ENCODE measurements around the gene NLRP4.

DNA sequence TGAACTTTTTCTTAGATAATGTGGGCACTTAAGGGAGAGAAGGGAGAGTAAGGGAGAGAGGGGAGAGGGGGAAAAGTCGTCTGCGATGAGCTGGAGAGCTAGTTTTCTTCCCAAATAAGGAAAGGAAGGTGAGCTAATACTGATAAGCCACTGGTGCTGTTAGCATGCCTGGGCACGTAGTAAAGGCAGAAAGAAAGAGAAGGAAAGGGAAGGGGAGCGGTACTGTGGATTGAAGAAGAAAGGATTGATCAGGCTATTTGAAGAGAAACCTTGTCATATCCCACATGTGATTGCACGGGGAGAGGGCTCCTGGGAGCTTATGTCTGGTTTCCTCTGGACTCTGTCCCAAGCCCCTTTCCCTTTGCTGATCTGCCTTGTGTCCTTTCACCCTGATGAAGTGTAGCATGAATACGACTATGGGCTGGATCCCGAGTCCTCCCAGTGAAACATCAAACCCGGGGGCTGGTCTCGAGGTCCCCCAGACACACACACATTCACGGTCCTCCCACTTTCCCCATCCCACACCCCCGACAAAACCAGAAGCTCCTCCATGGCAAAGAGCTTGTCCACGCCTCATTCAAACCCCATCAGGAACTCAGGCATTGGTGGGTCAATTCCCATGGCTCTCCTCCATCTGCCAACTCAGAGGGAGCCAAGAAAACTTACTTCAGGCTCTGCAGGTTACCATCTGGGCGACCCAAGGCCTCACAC lies 65.2 kb downstream of the NLRP4 start:
- no peak for TF ChIP-seq CTBP2 (IDR thresholded peaks at IDR 0.05; ENCODE audit: borderline replicate concordance, insufficient read depth, insufficient read length, low read length)
- TF ChIP-seq EP300 (IDR thresholded peaks at IDR 0.05; ENCODE audit: borderline replicate concordance in 1 of 2, low read depth in 2 of 2, low read length in 2 of 2): no peak
- no peak for TF ChIP-seq SIN3A (conservative IDR thresholded peaks at IDR 0.05 in 1 of 2, IDR thresholded peaks at IDR 0.05 in 1 of 2; ENCODE audit: low read depth in 1 of 2, low read length in 2 of 2)
- TF ChIP-seq JUN (IDR thresholded peaks at IDR 0.05; ENCODE audit: low read depth, low read length): no peak
- TF ChIP-seq POLR2AphosphoS5 (IDR thresholded peaks at IDR 0.05; ENCODE audit: low read depth, low read length): no peak
- no peak for TF ChIP-seq POLR2A (IDR thresholded peaks at IDR 0.05; ENCODE audit: control extremely low read depth in 1 of 2, low read depth in 2 of 2, low read length in 2 of 2)

All from H1 (cell line).